SK-N-SH treated with all-trans-retinoic acid at 6 μM for 48 hours (cell line): ENCODE measurements around the gene MAP1S.
A peak's percentile ranks its signal among the peaks of the same experiment; 100 is the strongest.

ENCODE experiments used
- ATAC-seq: fragments of 200-7000 bp; cut with Tn5 transposase; 3 replicates; pipeline ENCODE4 v1.9.1; 2020; ENCODE audit warnings: mild to moderate bottlenecking, moderate library complexity
- ARNTL ChIP-seq: fragments of 450-650 bp; formaldehyde crosslinking; IDR thresholded peaks from 2 replicates; pipeline ENCODE4 v1.5.0; 2020; ENCODE audit warnings: low read depth, mild to moderate bottlenecking, moderate library complexity, borderline replicate concordance
- BACH2 ChIP-seq: fragments of 250-450 bp; sonication (Bioruptor Pico); IDR thresholded peaks from 2 replicates; pipeline ENCODE4 v1.9.0; 2021; ENCODE audit warnings: mild to moderate bottlenecking, borderline replicate concordance
- CSDC2 ChIP-seq: fragments of 250-450 bp; sonication (Bioruptor Pico); IDR thresholded peaks from 2 replicates; pipeline ENCODE4 v1.5.0; 2020; ENCODE audit warnings: mild to moderate bottlenecking, moderate library complexity
- GLIS3 ChIP-seq: fragments of 250-450 bp; sonication (Bioruptor Pico); IDR thresholded peaks from 2 replicates; pipeline ENCODE4 v1.5.0; 2020; ENCODE audit warnings: mild to moderate bottlenecking, moderate library complexity
- ISL1 ChIP-seq: fragments of 250-450 bp; sonication (Bioruptor Pico); IDR thresholded peaks from 2 replicates; pipeline ENCODE4 v2.1.2; 2022; ENCODE audit warnings: mild to moderate bottlenecking, moderate library complexity
- OSR1 ChIP-seq: fragments of 250-450 bp; sonication (Bioruptor Pico); IDR thresholded peaks from 2 replicates; pipeline ENCODE4 v1.8.0; 2022; ENCODE audit warnings: moderate library complexity, mild to moderate bottlenecking, inconsistent platforms
- PPARA ChIP-seq: fragments of 250-450 bp; sonication (Bioruptor Pico); IDR thresholded peaks from 2 replicates; pipeline ENCODE4 v1.5.0; 2020; ENCODE audit warnings: mild to moderate bottlenecking, borderline replicate concordance
- RARB ChIP-seq: fragments of 250-450 bp; sonication (Bioruptor Pico); IDR thresholded peaks from 2 replicates; pipeline ENCODE4 v1.8.0; 2021; ENCODE audit warnings: mild to moderate bottlenecking, moderate library complexity
- SNAI2 ChIP-seq: fragments of 250-450 bp; sonication (Bioruptor Pico); IDR thresholded peaks from 2 replicates; pipeline ENCODE4 v1.5.0; 2020; ENCODE audit warnings: mild to moderate bottlenecking, moderate library complexity
- TCF4 ChIP-seq: fragments of 250-450 bp; sonication (Bioruptor Pico); IDR thresholded peaks from 2 replicates; pipeline ENCODE4 v1.8.0; 2021; ENCODE audit warnings: mild to moderate bottlenecking, moderate library complexity, borderline replicate concordance
- TOX ChIP-seq: fragments of 250-450 bp; sonication (Bioruptor Pico); IDR thresholded peaks from 2 replicates; pipeline ENCODE4 v1.8.0; 2021; ENCODE audit warnings: mild to moderate bottlenecking, moderate library complexity, borderline replicate concordance
- ZC3H10 ChIP-seq: fragments of 250-450 bp; sonication (Bioruptor Pico); IDR thresholded peaks from 2 replicates; pipeline ENCODE4 v1.5.1; 2021; ENCODE audit warnings: mild to moderate bottlenecking, moderate library complexity
- ZFP3 ChIP-seq: fragments of 250-450 bp; sonication (Bioruptor Pico); IDR thresholded peaks from 2 replicates; pipeline ENCODE4 v1.5.0; 2020; ENCODE audit warnings: mild to moderate bottlenecking, moderate library complexity
- ZFP30 ChIP-seq: fragments of 450-650 bp; formaldehyde crosslinking; IDR thresholded peaks from 2 replicates; pipeline ENCODE4 v1.5.0; 2022; ENCODE audit warnings: mild to moderate bottlenecking, moderate library complexity
- ZNF565 ChIP-seq: fragments of 450-650 bp; formaldehyde crosslinking; conservative IDR thresholded peaks from 2 replicates; pipeline ENCODE4 v1.5.0; 2020; ENCODE audit warnings: low read depth, mild to moderate bottlenecking, moderate library complexity
- ZNF70 ChIP-seq: fragments of 450-650 bp; formaldehyde crosslinking; IDR thresholded peaks from 2 replicates; pipeline ENCODE4 v1.5.0; 2020; ENCODE audit warnings: mild to moderate bottlenecking, moderate library complexity
- ZNF8 ChIP-seq: fragments of 450-650 bp; formaldehyde crosslinking; IDR thresholded peaks from 2 replicates; pipeline ENCODE4 v1.5.0; 2020; ENCODE audit warnings: mild to moderate bottlenecking, moderate library complexity
- TF ChIP-seq, protein P1 (sequence below): fragments of 250-450 bp; sonication (Bioruptor Pico); IDR thresholded peaks from 2 replicates; pipeline ENCODE4 v1.8.0; 2021; ENCODE audit warnings: low read depth, mild to moderate bottlenecking, moderate library complexity, borderline replicate concordance
- TF ChIP-seq, protein P2 (sequence below): fragments of 250-450 bp; sonication (Bioruptor Pico); IDR thresholded peaks from 2 replicates; pipeline ENCODE4 v1.5.0; 2020; ENCODE audit warnings: mild to moderate bottlenecking, moderate library complexity
- TF ChIP-seq, protein P3 (sequence below): fragments of 250-450 bp; sonication (Bioruptor Pico); IDR thresholded peaks from 2 replicates; pipeline ENCODE4 v1.5.1; 2020; ENCODE audit warnings: low read depth, mild to moderate bottlenecking, moderate library complexity
- TF ChIP-seq, protein P4 (sequence below): fragments of 250-450 bp; sonication (Bioruptor Pico); IDR thresholded peaks from 2 replicates; pipeline ENCODE4 v1.8.0; 2020; ENCODE audit warnings: mild to moderate bottlenecking, moderate library complexity, borderline replicate concordance
- TF ChIP-seq, protein P5 (sequence below): fragments of 250-450 bp; sonication (Bioruptor Pico); IDR thresholded peaks from 2 replicates; pipeline ENCODE4 v1.5.1; 2021; ENCODE audit warnings: mild to moderate bottlenecking, moderate library complexity

Gene MAP1S

DNA sequence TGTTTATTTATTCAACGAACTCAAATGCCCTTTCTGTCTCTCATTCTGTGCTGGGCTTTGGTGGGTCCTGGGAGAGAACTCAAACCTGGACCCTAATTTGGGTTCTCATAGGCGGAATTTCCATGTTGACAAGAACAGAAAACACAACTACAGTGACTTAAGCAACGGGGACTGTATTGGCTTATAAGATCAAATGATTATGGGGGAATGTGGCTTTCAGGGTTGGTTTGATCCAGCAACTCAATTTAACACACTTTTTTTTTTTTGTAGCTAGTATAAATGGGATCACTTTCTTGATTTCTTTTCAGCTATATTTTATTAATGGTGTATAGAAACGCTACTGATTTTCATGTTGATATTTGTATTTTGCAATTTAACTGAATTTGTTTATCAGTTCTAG is 41.9 kb downstream of the MAP1S start:
- ATAC-seq = no peak

DNA sequence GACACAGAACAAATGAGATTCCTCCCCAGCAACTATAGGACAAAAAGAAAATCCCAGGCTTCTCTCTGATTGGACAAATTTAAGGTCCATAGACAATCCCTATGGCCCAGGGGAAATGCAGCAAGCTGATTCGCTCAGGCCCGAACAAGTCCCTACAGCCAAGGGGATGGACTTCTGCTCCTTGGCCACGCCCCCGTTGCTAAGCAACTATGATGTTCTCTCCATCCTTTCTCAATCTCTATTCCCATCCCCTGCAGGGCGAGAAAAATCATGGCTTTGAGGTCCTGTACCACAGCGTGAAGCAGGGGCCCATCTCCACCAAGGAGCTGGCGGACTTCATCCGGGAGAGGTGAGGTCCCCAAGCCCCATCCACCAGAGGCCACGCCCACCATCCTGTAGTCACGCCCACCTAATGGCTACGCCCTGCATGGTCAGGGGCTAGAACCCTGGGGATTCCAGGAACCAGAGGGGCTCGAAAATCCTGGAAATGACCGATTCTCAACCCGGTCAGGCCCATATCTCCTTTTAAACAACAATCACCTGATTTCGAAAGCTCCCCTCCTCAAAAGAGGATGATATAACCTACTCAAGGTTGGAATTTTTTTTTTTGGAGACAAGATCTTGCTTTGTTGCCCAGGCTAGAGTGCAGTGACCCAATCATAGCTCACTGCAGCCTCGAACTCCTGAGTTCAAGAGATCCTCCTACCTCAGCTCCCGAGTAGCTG is 43.4 kb downstream of the MAP1S start:
- TF ChIP-seq SNAI2 (CRISPR knock-in tag) (no peak), ARNTL (no peak), ISL1 (CRISPR knock-in tag) (no peak), TOX (CRISPR knock-in tag) (no peak), GLIS3 (CRISPR knock-in tag) (no peak)
- ATAC-seq = peak; percentile 95

More for the DNA sequence above, 41.9 kb downstream of the MAP1S start:
- TF ChIP-seq TCF4 (no peak), CSDC2 (CRISPR knock-in tag) (no peak), BACH2 (CRISPR knock-in tag) (no peak), PPARA (CRISPR knock-in tag) (no peak), ISL1 (CRISPR knock-in tag) (no peak)
- TF ChIP-seq, protein P1, sequence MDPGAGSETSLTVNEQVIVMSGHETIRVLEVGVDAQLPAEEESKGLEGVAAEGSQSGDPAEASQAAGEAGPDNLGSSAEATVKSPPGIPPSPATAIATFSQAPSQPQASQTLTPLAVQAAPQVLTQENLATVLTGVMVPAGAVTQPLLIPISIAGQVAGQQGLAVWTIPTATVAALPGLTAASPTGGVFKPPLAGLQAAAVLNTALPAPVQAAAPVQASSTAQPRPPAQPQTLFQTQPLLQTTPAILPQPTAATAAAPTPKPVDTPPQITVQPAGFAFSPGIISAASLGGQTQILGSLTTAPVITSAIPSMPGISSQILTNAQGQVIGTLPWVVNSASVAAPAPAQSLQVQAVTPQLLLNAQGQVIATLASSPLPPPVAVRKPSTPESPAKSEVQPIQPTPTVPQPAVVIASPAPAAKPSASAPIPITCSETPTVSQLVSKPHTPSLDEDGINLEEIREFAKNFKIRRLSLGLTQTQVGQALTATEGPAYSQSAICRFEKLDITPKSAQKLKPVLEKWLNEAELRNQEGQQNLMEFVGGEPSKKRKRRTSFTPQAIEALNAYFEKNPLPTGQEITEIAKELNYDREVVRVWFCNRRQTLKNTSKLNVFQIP = no peak
- TF ChIP-seq, all 23 proteins: peak for 0

DNA sequence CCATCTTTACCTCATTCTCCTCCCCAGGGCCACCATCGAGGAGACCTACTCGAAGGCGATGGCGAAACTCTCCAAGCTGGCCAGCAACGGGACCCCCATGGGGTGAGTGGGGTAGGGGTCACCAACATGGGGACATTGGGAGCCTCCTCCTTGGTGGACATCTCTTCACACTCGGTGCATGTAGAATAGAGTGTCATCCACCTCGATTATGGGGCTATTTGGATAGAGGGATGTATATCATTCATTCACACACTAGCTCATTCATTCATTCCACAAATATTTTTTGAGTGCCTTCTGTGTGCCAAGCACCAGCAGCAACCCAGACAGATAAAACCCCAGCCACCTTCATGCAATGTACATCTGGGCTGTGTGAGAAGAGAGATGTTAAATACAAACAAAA is 45.1 kb downstream of the MAP1S start:
- TF ChIP-seq PPARA (CRISPR knock-in tag) (no peak), RARB (CRISPR knock-in tag) (no peak), ZC3H10 (CRISPR knock-in tag) (no peak), TOX (CRISPR knock-in tag) (no peak), CSDC2 (CRISPR knock-in tag) (no peak), SNAI2 (CRISPR knock-in tag) (no peak), ZNF70 (CRISPR knock-in tag) (no peak), OSR1 (CRISPR knock-in tag) (no peak), ZNF565 (CRISPR knock-in tag) (no peak), ARNTL (no peak)
- TF ChIP-seq, protein P2, sequence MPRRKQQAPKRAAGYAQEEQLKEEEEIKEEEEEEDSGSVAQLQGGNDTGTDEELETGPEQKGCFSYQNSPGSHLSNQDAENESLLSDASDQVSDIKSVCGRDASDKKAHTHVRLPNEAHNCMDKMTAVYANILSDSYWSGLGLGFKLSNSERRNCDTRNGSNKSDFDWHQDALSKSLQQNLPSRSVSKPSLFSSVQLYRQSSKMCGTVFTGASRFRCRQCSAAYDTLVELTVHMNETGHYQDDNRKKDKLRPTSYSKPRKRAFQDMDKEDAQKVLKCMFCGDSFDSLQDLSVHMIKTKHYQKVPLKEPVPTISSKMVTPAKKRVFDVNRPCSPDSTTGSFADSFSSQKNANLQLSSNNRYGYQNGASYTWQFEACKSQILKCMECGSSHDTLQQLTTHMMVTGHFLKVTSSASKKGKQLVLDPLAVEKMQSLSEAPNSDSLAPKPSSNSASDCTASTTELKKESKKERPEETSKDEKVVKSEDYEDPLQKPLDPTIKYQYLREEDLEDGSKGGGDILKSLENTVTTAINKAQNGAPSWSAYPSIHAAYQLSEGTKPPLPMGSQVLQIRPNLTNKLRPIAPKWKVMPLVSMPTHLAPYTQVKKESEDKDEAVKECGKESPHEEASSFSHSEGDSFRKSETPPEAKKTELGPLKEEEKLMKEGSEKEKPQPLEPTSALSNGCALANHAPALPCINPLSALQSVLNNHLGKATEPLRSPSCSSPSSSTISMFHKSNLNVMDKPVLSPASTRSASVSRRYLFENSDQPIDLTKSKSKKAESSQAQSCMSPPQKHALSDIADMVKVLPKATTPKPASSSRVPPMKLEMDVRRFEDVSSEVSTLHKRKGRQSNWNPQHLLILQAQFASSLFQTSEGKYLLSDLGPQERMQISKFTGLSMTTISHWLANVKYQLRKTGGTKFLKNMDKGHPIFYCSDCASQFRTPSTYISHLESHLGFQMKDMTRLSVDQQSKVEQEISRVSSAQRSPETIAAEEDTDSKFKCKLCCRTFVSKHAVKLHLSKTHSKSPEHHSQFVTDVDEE (CRISPR knock-in tag) = no peak
- TF ChIP-seq, protein P3, sequence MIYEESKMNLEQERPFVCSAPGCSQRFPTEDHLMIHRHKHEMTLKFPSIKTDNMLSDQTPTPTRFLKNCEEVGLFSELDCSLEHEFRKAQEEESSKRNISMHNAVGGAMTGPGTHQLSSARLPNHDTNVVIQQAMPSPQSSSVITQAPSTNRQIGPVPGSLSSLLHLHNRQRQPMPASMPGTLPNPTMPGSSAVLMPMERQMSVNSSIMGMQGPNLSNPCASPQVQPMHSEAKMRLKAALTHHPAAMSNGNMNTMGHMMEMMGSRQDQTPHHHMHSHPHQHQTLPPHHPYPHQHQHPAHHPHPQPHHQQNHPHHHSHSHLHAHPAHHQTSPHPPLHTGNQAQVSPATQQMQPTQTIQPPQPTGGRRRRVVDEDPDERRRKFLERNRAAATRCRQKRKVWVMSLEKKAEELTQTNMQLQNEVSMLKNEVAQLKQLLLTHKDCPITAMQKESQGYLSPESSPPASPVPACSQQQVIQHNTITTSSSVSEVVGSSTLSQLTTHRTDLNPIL (CRISPR knock-in tag) = no peak
- TF ChIP-seq, protein P4, sequence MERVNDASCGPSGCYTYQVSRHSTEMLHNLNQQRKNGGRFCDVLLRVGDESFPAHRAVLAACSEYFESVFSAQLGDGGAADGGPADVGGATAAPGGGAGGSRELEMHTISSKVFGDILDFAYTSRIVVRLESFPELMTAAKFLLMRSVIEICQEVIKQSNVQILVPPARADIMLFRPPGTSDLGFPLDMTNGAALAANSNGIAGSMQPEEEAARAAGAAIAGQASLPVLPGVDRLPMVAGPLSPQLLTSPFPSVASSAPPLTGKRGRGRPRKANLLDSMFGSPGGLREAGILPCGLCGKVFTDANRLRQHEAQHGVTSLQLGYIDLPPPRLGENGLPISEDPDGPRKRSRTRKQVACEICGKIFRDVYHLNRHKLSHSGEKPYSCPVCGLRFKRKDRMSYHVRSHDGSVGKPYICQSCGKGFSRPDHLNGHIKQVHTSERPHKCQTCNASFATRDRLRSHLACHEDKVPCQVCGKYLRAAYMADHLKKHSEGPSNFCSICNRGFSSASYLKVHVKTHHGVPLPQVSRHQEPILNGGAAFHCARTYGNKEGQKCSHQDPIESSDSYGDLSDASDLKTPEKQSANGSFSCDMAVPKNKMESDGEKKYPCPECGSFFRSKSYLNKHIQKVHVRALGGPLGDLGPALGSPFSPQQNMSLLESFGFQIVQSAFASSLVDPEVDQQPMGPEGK (CRISPR knock-in tag) = no peak
- no peak for ATAC-seq

DNA sequence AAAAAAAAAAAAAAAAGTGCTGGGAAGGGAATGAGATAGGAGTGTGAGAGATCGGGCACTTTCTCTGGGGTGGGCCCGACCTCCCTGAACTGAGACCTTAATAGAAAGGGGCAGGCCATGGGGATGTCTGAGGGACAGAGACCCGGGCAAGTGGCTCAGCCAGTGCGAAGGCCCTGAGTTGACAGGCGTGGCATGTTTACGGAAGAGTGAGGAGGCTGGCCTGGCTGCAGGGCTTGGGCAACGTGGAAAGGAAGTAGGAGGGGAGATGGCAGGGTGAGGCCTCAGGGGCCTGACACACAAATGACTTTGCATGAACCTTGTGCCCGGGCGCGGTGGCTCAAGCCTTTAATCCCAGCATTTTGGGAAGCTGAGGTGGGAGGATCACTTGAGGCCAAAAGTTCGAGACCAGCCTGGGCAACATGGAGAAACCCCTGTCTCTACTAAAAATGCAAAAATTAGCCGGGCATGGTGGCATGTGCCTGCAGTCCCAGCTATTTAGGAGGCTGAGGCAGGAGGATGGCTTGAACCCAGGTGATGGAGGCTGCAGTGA is 45.9 kb downstream of the MAP1S start:
- ATAC-seq = no peak
- TF ChIP-seq ZFP30 (CRISPR knock-in tag) (no peak), RARB (CRISPR knock-in tag) (no peak), OSR1 (CRISPR knock-in tag) (no peak), TCF4 (no peak), ZNF70 (CRISPR knock-in tag) (no peak), ZNF565 (CRISPR knock-in tag) (no peak), ZFP3 (no peak), TOX (CRISPR knock-in tag) (no peak), PPARA (CRISPR knock-in tag) (no peak), ISL1 (CRISPR knock-in tag) (no peak), ZNF8 (CRISPR knock-in tag) (no peak), GLIS3 (CRISPR knock-in tag) (no peak), ARNTL (no peak)
- TF ChIP-seq, protein P1 = no peak
- TF ChIP-seq, protein P5, sequence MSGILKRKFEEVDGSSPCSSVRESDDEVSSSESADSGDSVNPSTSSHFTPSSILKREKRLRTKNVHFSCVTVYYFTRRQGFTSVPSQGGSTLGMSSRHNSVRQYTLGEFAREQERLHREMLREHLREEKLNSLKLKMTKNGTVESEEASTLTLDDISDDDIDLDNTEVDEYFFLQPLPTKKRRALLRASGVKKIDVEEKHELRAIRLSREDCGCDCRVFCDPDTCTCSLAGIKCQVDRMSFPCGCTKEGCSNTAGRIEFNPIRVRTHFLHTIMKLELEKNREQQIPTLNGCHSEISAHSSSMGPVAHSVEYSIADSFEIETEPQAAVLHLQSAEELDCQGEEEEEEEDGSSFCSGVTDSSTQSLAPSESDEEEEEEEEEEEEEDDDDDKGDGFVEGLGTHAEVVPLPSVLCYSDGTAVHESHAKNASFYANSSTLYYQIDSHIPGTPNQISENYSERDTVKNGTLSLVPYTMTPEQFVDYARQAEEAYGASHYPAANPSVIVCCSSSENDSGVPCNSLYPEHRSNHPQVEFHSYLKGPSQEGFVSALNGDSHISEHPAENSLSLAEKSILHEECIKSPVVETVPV (CRISPR knock-in tag) = no peak
